Measurements from ENCODE around the gene CHSY1.

GRCh38 chr15:101143321-101143720 is 108.5 kb downstream of the CHSY1 start:
- TF ChIP-seq POLR2A (IDR thresholded peaks at IDR 0.05) (no peak), CTCF (IDR thresholded peaks at IDR 0.05) (no peak)

Data from uterus (tissue), 2 donors.